ENCODE results near the gene POLN.

POLN gene

GRCh38 chr4:2054217-2054616 is 187.7 kb downstream of the POLN start:
- Histone ChIP-seq H3K9me3 (ENCODE audit: insufficient read depth, low read depth, low read length) (no peaks in the 10 kb centered on the region), H3K9me2 (replicated peaks; ENCODE audit: low read depth, low read length) (no peaks in the 10 kb centered on the region), H3K27me3 (ENCODE audit: insufficient read depth, low read length, poor library complexity, severe bottlenecking) (peaks cover 4% of the 10 kb centered on the region), H3K9ac (ENCODE audit: low read depth, low read length, poor library complexity, severe bottlenecking) (no peak overlapping the region), H3K4me2 (ENCODE audit: low read depth, low read length, poor library complexity, severe bottlenecking) (no peak overlapping the region), H3F3A (ENCODE audit: low read depth) (no peaks in the 10 kb centered on the region), H3K36me3 (ENCODE audit: insufficient read depth, low read length) (no peaks in the 10 kb centered on the region), H2AFZ (ENCODE audit: low read length) (no peak overlapping the region), H3K79me2 (ENCODE audit: insufficient read depth, low read length) (no peaks in the 10 kb centered on the region), H3K4me1 (ENCODE audit: insufficient read depth, low read length, poor library complexity, severe bottlenecking) (no peaks in the 10 kb centered on the region), H3K4me3 (ENCODE audit: low read length, poor library complexity, severe bottlenecking) (no peak overlapping the region), H4K20me1 (ENCODE audit: insufficient read depth, low read length, poor library complexity, severe bottlenecking) (no peaks in the 10 kb centered on the region)
- TF ChIP-seq CTCF (conservative IDR thresholded peaks at IDR 0.05; ENCODE audit: low read length): no peak
- TF ChIP-seq EZH2phosphoT487 (IDR thresholded peaks at IDR 0.05; ENCODE audit: borderline replicate concordance): no peak

GRCh38 chr4:2051086-2051485 is 190.8 kb downstream of the POLN start:
- no peaks in the 10 kb centered on the region for H4K20me1 ChIP-seq (ENCODE audit: insufficient read depth, low read length, poor library complexity, severe bottlenecking)
- H2AFZ ChIP-seq (ENCODE audit: low read length): no peak overlapping the region
- no peak overlapping the region for H3K4me3 ChIP-seq (ENCODE audit: low read length, poor library complexity, severe bottlenecking)
- no peaks in the 10 kb centered on the region for H3K9me3 ChIP-seq (ENCODE audit: insufficient read depth, low read depth, low read length)
- TF ChIP-seq CTCF (conservative IDR thresholded peaks at IDR 0.05; ENCODE audit: low read length) (no peak), EZH2phosphoT487 (IDR thresholded peaks at IDR 0.05; ENCODE audit: borderline replicate concordance) (no peak)
- H3K9me2 ChIP-seq (replicated peaks; ENCODE audit: low read depth, low read length): no peaks in the 10 kb centered on the region
- H3K4me2 ChIP-seq (ENCODE audit: low read depth, low read length, poor library complexity, severe bottlenecking): no peak overlapping the region
- no peaks in the 10 kb centered on the region for H3F3A ChIP-seq (ENCODE audit: low read depth)
- no peaks in the 10 kb centered on the region for H3K36me3 ChIP-seq (ENCODE audit: insufficient read depth, low read length)
- no peaks in the 10 kb centered on the region for H3K4me1 ChIP-seq (ENCODE audit: insufficient read depth, low read length, poor library complexity, severe bottlenecking)
- H3K9ac ChIP-seq (ENCODE audit: low read depth, low read length, poor library complexity, severe bottlenecking): no peak overlapping the region
- H3K79me2 ChIP-seq (ENCODE audit: insufficient read depth, low read length): no peaks in the 10 kb centered on the region
- H3K27me3 ChIP-seq (ENCODE audit: insufficient read depth, low read length, poor library complexity, severe bottlenecking): no peaks in the 10 kb centered on the region

DNA sequence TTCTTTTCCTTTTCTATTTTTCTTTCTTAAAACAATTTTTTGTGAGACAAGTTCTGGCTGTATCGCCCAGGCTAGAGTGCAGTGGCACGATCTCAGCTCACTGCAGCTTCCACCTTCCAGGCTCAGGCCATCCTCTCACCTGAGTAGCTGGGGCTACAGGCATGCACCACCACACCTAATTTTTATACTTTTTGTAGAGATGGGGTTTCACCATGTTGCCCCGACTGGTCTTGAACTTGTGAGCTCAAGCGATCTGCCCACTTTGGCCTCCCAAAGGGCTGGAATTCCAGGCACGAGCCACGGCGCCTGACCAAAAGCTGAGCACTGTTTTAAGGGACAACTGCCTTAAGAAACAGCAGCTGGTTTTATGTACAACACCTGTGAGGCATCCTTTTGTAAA is 192.1 kb downstream of the POLN start:
- H3K4me1 ChIP-seq (ENCODE audit: insufficient read depth, low read length, poor library complexity, severe bottlenecking): no peaks in the 10 kb centered on the region
- H3K4me3 ChIP-seq (ENCODE audit: low read length, poor library complexity, severe bottlenecking): no peak overlapping the region
- no peak overlapping the region for H3K4me2 ChIP-seq (ENCODE audit: low read depth, low read length, poor library complexity, severe bottlenecking)
- H3K9me2 ChIP-seq (replicated peaks; ENCODE audit: low read depth, low read length): no peaks in the 10 kb centered on the region
- H3K9ac ChIP-seq (ENCODE audit: low read depth, low read length, poor library complexity, severe bottlenecking): no peak overlapping the region
- no peaks in the 10 kb centered on the region for H3F3A ChIP-seq (ENCODE audit: low read depth)
- no peaks in the 10 kb centered on the region for H3K79me2 ChIP-seq (ENCODE audit: insufficient read depth, low read length)
- TF ChIP-seq EZH2phosphoT487 (IDR thresholded peaks at IDR 0.05; ENCODE audit: borderline replicate concordance): no peak
- no peak for TF ChIP-seq CTCF (conservative IDR thresholded peaks at IDR 0.05; ENCODE audit: low read length)
- H4K20me1 ChIP-seq (ENCODE audit: insufficient read depth, low read length, poor library complexity, severe bottlenecking): no peaks in the 10 kb centered on the region
- H3K36me3 ChIP-seq (ENCODE audit: insufficient read depth, low read length): no peaks in the 10 kb centered on the region
- no peaks in the 10 kb centered on the region for H3K27me3 ChIP-seq (ENCODE audit: insufficient read depth, low read length, poor library complexity, severe bottlenecking)
- no peaks in the 10 kb centered on the region for H3K9me3 ChIP-seq (ENCODE audit: insufficient read depth, low read depth, low read length)
- H2AFZ ChIP-seq (ENCODE audit: low read length): no peak overlapping the region

Measured in Loucy (cell line).